ENCODE measurements around the gene E4F1. TPM values are rescaled to one million over a fixed set of nuclear protein-coding genes. Genes with fewer than 3 reads are reported as not detected.
A peak's percentile ranks its signal among the peaks of the same experiment; 100 is the strongest.

E4F1 gene
- total RNA-seq, 1 donor from 2014 or later: 18.7 TPM

GRCh38 chr16:2278956-2279800 lies 55.8 kb downstream of the E4F1 start:
- Mint-ChIP-seq H3K27ac (ENCODE audit: unreplicated experiment) (no peak overlapping the region), H3K4me3 (ENCODE audit: unreplicated experiment) (no peak overlapping the region), H3K36me3 (ENCODE audit: low read depth) (peaks cover 11% of the 10 kb centered on the region), H3K9me3 (ENCODE audit: low read depth) (no peaks in the 10 kb centered on the region), H3K4me1 (ENCODE audit: low read depth) (peaks cover 2% of the 10 kb centered on the region), H3K27me3 (ENCODE audit: low read depth) (no peaks in the 10 kb centered on the region)
- TF ChIP-seq CTCF (IDR thresholded peaks at IDR 0.05): no peak
- peak; percentile 90 for DNase-seq (ENCODE audit: low spot score)

- Mint-ChIP-seq H3K4me1 (ENCODE audit: low read depth) (peaks cover 2% of the 10 kb centered on the region), H3K27ac (ENCODE audit: unreplicated experiment) (no peak overlapping the region), H3K27me3 (ENCODE audit: low read depth) (no peaks in the 10 kb centered on the region), H3K36me3 (ENCODE audit: low read depth) (peaks cover 13% of the 10 kb centered on the region), H3K9me3 (ENCODE audit: low read depth) (no peaks in the 10 kb centered on the region), H3K4me3 (ENCODE audit: unreplicated experiment) (no peak overlapping the region)
- TF ChIP-seq CTCF (IDR thresholded peaks at IDR 0.05): no peak
- DNase-seq (ENCODE audit: low spot score): no peak
Measured at GRCh38 chr16:2280461-2280860, 57.1 kb downstream of the E4F1 start.

- no peak for DNase-seq (ENCODE audit: low spot score)
- no peaks in the 10 kb centered on the region for H3K9me3 Mint-ChIP-seq (ENCODE audit: low read depth)
- TF ChIP-seq CTCF (IDR thresholded peaks at IDR 0.05): no peak
- peaks cover under 1% of the 10 kb centered on the region for H3K4me1 Mint-ChIP-seq (ENCODE audit: low read depth)
- H3K36me3 Mint-ChIP-seq (ENCODE audit: low read depth): peaks cover 13% of the 10 kb centered on the region
- H3K27me3 Mint-ChIP-seq (ENCODE audit: low read depth): no peaks in the 10 kb centered on the region
- H3K4me3 Mint-ChIP-seq (ENCODE audit: unreplicated experiment): no peak overlapping the region
- no peak overlapping the region for H3K27ac Mint-ChIP-seq (ENCODE audit: unreplicated experiment)
Measured at GRCh38 chr16:2280981-2281542, 57.7 kb downstream of the E4F1 start.

GRCh38 chr16:2282262-2282661 lies 58.9 kb downstream of the E4F1 start:
- Mint-ChIP-seq H3K27me3 (ENCODE audit: low read depth) (no peaks in the 10 kb centered on the region), H3K27ac (ENCODE audit: unreplicated experiment) (no peak overlapping the region), H3K4me3 (ENCODE audit: unreplicated experiment) (no peak overlapping the region), H3K36me3 (ENCODE audit: low read depth) (peaks cover 13% of the 10 kb centered on the region), H3K4me1 (ENCODE audit: low read depth) (no peaks in the 10 kb centered on the region), H3K9me3 (ENCODE audit: low read depth) (no peaks in the 10 kb centered on the region)
- no peak for TF ChIP-seq CTCF (IDR thresholded peaks at IDR 0.05)
- DNase-seq (ENCODE audit: low spot score): no peak

- no peak for TF ChIP-seq CTCF (IDR thresholded peaks at IDR 0.05)
- H3K36me3 Mint-ChIP-seq (ENCODE audit: low read depth): peaks cover 13% of the 10 kb centered on the region
- DNase-seq (ENCODE audit: low spot score): no peak
- H3K4me1 Mint-ChIP-seq (ENCODE audit: low read depth): no peaks in the 10 kb centered on the region
- H3K9me3 Mint-ChIP-seq (ENCODE audit: low read depth): no peaks in the 10 kb centered on the region
- H3K27ac Mint-ChIP-seq (ENCODE audit: unreplicated experiment): no peak overlapping the region
- H3K4me3 Mint-ChIP-seq (ENCODE audit: unreplicated experiment): no peak overlapping the region
- no peaks in the 10 kb centered on the region for H3K27me3 Mint-ChIP-seq (ENCODE audit: low read depth)
Measured at GRCh38 chr16:2282866-2283555, 59.6 kb downstream of the E4F1 start.

All from chondrocyte (in vitro differentiated cells).